ENCODE data around the gene ATP2B3. TPM values are rescaled to one million over a fixed set of nuclear protein-coding genes. Genes with fewer than 3 reads are reported as not detected.

ATP2B3 gene
- polyA plus RNA-seq, 1 donor from 2014 or later = 5.3 TPM

DNA sequence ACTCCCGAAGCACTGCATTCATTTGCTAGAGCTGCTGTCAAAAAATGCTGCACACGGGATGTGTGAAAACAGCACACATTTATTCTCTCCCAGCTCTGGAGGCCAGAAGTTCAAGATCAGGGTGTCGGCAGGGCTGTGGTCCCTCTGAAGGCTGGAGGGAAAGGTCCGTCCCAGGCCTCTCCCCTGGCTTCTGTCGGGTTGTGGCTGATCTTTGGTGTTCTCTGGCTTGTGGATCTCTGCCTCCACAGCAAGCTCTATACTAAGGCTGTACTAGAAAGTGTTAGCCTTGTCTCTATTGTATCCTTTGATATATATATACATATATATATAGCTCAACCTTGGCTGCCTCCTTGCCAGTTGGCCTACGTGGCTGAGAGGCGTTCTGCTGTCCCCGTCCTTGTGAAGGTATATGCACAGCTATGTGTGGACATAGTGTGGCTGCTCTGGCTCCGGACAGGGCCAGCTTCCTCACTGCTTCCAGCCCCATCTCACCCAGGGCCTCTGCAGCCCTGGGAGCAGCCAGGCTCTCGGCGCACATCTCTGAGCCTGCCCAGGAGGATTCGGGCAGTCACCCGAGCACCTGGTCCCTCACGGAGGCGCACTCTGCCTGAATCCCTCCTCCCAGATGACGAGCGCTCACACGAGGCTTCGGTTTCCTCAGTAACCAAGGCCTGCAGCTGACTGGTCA is 114.6 kb downstream of the ATP2B3 start:
- H3K79me2 ChIP-seq (replicated peaks; ENCODE audit: insufficient read depth, low read length) = no peaks in the 10 kb centered on the region
- no peak overlapping the region for H3K9ac ChIP-seq (ENCODE audit: low read length)
- H3K36me3 ChIP-seq (ENCODE audit: insufficient read depth, low read length) = no peaks in the 10 kb centered on the region

More for the DNA sequence above, 114.6 kb downstream of the ATP2B3 start:
- H3F3A ChIP-seq (ENCODE audit: insufficient read depth, low read length, poor library complexity, severe bottlenecking) = no peaks in the 10 kb centered on the region
- H3K27me3 ChIP-seq (ENCODE audit: insufficient read depth, low read depth, low read length) = no peaks in the 10 kb centered on the region
- H3K4me2 ChIP-seq (ENCODE audit: low read length) = no peak overlapping the region
- no peak for TF ChIP-seq TAF1 (IDR thresholded peaks at IDR 0.05; ENCODE audit: low read depth)
- TF ChIP-seq SMC3 (conservative IDR thresholded peaks at IDR 0.05; ENCODE audit: poor library complexity) = no peak
- no peak for TF ChIP-seq EP300 (conservative IDR thresholded peaks at IDR 0.05; ENCODE audit: poor library complexity, severe bottlenecking)
- TF ChIP-seq MXI1 (conservative IDR thresholded peaks at IDR 0.05; ENCODE audit: poor library complexity, severe bottlenecking) = no peak
- TF ChIP-seq, protein P1, sequence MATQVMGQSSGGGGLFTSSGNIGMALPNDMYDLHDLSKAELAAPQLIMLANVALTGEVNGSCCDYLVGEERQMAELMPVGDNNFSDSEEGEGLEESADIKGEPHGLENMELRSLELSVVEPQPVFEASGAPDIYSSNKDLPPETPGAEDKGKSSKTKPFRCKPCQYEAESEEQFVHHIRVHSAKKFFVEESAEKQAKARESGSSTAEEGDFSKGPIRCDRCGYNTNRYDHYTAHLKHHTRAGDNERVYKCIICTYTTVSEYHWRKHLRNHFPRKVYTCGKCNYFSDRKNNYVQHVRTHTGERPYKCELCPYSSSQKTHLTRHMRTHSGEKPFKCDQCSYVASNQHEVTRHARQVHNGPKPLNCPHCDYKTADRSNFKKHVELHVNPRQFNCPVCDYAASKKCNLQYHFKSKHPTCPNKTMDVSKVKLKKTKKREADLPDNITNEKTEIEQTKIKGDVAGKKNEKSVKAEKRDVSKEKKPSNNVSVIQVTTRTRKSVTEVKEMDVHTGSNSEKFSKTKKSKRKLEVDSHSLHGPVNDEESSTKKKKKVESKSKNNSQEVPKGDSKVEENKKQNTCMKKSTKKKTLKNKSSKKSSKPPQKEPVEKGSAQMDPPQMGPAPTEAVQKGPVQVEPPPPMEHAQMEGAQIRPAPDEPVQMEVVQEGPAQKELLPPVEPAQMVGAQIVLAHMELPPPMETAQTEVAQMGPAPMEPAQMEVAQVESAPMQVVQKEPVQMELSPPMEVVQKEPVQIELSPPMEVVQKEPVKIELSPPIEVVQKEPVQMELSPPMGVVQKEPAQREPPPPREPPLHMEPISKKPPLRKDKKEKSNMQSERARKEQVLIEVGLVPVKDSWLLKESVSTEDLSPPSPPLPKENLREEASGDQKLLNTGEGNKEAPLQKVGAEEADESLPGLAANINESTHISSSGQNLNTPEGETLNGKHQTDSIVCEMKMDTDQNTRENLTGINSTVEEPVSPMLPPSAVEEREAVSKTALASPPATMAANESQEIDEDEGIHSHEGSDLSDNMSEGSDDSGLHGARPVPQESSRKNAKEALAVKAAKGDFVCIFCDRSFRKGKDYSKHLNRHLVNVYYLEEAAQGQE (IDR thresholded peaks at IDR 0.05; ENCODE audit: borderline replicate concordance) = no peak
- TF ChIP-seq EZH2 (IDR thresholded peaks at IDR 0.05; ENCODE audit: borderline replicate concordance, insufficient read depth, low read length, poor library complexity, severe bottlenecking) = no peak
- TF ChIP-seq POLR2AphosphoS5 (IDR thresholded peaks at IDR 0.05) = no peak
- TF ChIP-seq, protein P2, sequence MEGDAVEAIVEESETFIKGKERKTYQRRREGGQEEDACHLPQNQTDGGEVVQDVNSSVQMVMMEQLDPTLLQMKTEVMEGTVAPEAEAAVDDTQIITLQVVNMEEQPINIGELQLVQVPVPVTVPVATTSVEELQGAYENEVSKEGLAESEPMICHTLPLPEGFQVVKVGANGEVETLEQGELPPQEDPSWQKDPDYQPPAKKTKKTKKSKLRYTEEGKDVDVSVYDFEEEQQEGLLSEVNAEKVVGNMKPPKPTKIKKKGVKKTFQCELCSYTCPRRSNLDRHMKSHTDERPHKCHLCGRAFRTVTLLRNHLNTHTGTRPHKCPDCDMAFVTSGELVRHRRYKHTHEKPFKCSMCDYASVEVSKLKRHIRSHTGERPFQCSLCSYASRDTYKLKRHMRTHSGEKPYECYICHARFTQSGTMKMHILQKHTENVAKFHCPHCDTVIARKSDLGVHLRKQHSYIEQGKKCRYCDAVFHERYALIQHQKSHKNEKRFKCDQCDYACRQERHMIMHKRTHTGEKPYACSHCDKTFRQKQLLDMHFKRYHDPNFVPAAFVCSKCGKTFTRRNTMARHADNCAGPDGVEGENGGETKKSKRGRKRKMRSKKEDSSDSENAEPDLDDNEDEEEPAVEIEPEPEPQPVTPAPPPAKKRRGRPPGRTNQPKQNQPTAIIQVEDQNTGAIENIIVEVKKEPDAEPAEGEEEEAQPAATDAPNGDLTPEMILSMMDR (IDR thresholded peaks at IDR 0.05; ENCODE audit: poor library complexity, severe bottlenecking) = no peak
- TF ChIP-seq RAD21 (conservative IDR thresholded peaks at IDR 0.05) = no peak
- H2AFZ ChIP-seq (ENCODE audit: low read depth, low read length) = no peak overlapping the region
- H3K9me3 ChIP-seq (ENCODE audit: low read length) = no peaks in the 10 kb centered on the region
- H3K27ac ChIP-seq (ENCODE audit: low read length) = no peak overlapping the region
- no peak overlapping the region for H3K4me3 ChIP-seq (ENCODE audit: low read length)
- no peaks in the 10 kb centered on the region for H4K20me1 ChIP-seq (ENCODE audit: insufficient read depth)
- no peaks in the 10 kb centered on the region for H3K9me2 ChIP-seq (ENCODE audit: insufficient read depth, low read length)

Other genes starting within 250 kb of the ATP2B3 start
- gene PNMA6F, start 195.9 kb upstream of the ATP2B3 start, polyA plus RNA-seq = 0.77 and 1.7 TPM in 2 replicates
- gene ZNF275, start 183.5 kb upstream of the ATP2B3 start, polyA plus RNA-seq = 5.8 and 6.0 TPM in 2 replicates
- not detected in 2 replicates for gene PNMA6E, start 116.3 kb upstream of the ATP2B3 start, polyA plus RNA-seq
- 0.06 TPM in 1 of 2 replicates, not detected in the other for gene ZFP92, start 106.2 kb upstream of the ATP2B3 start, polyA plus RNA-seq
- gene TREX2, start 71.6 kb upstream of the ATP2B3 start, polyA plus RNA-seq = not detected in 2 replicates
- gene HAUS7, start 47.1 kb upstream of the ATP2B3 start, polyA plus RNA-seq = 27.7 and 32.5 TPM in 2 replicates
- gene BGN, start 22.7 kb upstream of the ATP2B3 start, polyA plus RNA-seq = not detected in 2 replicates
- 61.2 and 70.7 TPM in 2 replicates for gene CCNQ, start 81.5 kb downstream of the ATP2B3 start, polyA plus RNA-seq
- gene DUSP9, start 129.6 kb downstream of the ATP2B3 start, polyA plus RNA-seq = 0.94 and 3.2 TPM in 2 replicates
- gene PNCK, start 156.2 kb downstream of the ATP2B3 start, polyA plus RNA-seq = 9.5 and 15.0 TPM in 2 replicates
- 36.4 and 62.4 TPM in 2 replicates for gene SLC6A8, start 170.3 kb downstream of the ATP2B3 start, polyA plus RNA-seq
- 154 and 182 TPM in 2 replicates for gene BCAP31, start 206.7 kb downstream of the ATP2B3 start, polyA plus RNA-seq
- 3.2 and 3.6 TPM in 2 replicates for gene ABCD1, start 207.2 kb downstream of the ATP2B3 start, polyA plus RNA-seq
- 0.48 and 0.76 TPM in 2 replicates for gene PLXNB3, start 246.6 kb downstream of the ATP2B3 start, polyA plus RNA-seq

Data from neural cell (in vitro differentiated cells).